ENCODE results near the gene FAM181B.
"Not testable (repeated sequence)": the region's sequence is repeated elsewhere in the genome, so short reads cannot be mapped to it uniquely, and the experiment has no call there.

Gene FAM181B

DNA sequence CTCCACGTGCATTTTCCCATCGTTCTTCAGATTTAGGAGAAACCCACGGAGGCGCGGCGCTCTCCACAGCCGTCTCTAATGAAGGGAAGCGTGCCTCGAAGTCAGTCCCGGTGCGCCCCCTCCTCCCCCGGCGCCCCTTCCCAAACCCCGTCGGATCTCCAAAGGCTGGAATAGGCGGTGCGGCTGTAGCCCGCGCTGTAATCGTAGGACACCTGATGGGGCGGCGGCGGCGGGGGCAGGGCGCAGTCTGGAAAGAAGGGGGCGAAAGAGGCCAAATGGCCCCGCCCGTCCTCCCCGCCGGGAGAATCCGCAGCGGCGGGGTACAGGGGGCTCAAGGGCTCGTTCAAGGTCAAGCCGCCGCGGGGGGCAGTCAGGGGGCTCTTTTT, 1.3 kb downstream of the FAM181B start:
- DNase-seq, result no peak

DNA sequence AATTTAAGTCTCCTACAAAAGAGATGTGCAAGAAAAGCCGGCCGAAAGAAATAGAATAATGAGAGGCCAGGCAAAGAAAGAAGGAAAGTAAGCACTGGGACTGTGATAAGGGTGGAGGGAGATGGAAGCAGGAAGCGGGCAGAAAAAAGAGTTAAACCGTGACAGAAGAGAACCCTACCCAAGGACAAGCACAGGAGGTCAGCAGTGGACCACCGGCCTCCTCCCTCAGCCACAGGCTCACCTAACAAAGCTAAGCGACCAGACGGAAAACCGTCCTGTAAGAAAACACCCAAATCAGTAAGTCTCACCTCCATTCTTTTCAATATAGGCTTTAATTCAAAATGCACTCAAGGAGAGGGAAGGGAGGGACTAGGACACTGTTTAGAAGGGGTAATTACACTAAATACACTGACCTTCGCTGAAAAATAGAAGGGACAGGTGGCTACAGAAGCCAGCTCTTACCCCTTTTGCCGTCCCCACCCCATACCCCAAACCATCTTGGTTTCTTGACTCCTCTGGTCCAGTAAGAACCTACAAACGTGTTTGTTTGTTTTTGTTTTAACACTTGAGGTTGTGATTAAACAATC, 1.9 kb downstream of the FAM181B start:
- no peak for DNase-seq

DNA sequence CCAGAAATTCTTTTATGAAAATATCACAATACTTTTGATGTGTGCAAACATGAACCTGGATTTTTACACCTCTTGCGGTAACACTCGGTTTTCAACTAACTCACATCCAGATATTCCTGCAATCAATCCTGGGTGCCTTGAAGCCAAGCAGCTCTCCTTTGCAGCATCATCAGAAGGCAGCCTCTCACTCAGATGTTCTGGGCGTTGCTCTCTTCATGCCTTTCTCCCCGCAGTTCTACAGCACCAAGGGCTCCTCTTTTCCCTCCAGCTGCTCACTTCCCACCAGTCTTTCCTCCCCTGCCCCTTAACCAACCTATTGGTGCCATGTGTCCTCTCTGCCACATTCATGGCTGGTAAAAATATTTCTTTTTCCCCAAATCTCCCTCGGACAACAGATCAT, 2.9 kb downstream of the FAM181B start:
- no peak for DNase-seq

DNA sequence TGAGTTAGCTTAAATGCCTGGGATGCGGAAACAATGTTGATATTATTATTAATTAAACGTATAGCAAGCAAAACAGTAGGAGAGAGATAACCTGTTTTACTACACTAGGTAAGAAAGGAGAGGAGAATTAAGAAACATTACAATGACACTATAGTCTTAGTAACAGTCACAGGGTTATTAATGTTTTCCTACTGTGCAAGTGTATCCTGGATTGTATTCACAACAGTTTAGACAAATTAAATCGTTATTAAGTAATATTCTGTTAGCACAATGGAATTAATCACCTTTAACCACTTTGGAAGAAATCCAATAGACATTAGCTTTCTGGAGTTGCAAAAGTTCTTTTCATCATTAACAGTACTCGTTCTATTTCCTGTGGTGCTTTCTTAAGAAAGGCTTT, 3.4 kb downstream of the FAM181B start:
- no peak for DNase-seq

DNA sequence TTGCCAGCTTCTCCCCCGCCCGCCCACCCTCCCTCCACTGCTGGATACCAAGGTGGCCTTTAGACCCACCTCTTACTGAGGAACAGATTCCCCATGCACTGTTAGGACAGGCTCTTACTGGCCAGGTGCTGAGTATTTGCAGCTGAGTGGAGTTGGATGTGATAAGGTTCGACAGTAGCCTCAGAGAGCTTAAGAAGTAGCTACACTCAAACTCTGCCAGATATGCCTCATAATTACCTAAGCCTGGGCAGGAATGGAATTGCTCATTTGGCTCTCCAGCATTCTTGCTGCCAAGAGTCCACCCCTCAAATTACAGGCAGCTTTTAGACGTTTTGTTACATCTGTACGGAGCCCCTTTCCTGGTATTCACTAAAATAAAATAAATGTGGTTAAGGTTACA, 9.6 kb downstream of the FAM181B start:
- DNase-seq, result no peak

DNA sequence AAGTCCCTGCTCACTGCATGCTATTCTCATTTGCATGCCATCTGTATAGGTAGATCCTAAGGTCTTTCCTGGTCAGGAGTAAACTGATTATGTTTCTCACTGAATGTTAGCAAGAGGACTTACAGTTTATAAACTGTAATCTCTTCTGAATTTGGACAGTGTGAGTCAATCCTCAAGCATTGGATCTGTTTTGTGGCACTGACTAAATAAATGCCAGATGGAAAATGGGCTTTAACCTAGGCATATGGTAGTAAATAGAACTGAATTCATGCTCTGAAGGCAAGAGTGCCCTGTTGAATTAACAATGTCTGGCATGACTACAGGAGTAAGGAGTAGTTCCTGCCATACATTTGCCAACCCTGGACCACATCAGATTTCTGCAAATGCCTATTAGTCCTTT, 11.4 kb downstream of the FAM181B start:
- DNase-seq, result no peak

DNA sequence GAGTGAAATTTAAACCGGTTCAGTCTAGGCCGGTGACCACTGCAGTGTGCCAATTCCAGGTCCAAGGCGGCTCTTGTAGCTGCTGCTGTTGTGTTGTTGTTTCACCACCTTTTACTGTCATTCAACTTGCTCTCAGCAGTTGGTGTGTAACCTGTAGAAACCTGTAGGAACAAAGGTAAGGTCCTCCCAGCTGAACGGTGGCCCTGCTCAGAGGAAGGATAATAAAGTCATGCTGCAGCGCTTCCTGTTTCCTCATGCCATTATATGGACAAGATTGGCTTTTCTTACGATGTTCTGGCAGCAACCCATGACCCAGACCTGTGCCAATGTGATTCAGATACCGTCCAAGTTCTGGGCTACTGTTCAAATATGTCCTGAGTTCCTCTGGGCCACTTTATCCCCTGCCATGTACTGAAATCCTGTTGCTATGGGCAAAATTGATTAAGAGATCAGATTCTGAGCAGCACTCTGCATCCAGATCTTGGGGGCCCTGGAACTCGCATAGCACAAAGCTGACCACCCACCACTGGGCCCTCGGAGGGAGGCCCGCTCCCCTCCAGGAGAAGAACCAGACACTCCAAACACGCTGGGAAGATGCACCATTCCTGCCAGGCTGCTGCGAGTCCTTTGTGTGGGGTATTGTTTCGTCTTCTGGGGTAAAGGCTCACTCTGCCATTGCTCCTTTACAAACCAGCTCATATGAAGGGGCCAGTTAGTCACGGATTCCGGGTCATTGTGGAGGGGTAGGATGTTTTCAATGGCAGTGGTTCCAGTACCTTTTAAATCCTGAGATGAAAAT, 13.2 kb downstream of the FAM181B start:
- DNase-seq, result no peak

DNA sequence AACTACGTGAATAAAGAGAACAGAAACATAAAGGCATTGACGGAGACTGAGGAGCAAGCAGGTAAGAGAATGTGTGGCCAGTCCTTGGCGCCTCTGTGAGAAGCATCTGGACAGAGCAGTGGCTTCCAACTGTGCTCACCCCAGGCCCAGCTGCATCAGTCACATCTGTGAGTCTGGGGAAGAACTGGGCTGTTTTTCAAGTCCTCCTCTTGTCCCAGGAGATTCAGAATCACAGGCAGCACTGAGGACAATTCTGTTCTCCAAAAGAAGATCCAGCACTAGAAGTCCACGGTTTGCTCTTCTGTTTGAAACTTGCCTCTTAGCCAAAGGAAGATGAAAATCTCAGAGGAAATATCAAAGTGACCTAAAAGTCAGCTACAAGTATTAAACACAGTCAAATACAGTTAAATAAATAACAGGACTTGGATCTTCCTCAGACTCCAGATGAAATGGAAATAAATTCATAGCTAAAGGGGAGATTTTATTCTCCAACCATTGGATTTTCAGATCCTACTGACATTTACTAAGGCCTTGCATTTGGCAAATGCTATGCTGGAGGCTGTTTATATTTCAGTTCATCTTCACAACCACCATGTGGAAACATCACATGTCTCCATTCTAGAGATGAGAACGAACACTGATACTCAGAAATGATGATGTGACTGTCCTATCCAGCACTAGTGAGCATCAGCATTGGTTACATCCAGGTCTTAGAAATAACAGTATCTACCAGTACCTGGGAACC, 14.1 kb downstream of the FAM181B start:
- DNase-seq, result no peak

DNA sequence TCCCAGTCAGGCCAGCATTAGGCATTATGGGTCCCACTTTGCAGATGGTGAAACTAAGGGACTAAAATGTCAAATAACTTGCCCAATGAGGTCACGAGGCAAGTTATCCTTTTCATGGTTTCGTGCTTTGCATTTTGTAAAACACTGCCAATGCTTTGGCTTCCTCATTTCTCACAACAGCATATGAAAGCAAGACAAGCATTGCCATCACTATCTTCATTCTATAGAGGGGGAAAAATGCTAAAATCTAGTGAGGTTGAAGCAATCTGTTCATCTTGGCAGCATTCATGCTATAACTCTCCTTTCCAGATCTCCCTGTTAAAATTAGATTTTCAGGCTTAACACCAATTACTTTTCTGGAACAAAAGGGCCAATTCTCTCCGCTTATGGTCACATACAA, 14.8 kb downstream of the FAM181B start:
- DNase-seq, result no peak

DNA sequence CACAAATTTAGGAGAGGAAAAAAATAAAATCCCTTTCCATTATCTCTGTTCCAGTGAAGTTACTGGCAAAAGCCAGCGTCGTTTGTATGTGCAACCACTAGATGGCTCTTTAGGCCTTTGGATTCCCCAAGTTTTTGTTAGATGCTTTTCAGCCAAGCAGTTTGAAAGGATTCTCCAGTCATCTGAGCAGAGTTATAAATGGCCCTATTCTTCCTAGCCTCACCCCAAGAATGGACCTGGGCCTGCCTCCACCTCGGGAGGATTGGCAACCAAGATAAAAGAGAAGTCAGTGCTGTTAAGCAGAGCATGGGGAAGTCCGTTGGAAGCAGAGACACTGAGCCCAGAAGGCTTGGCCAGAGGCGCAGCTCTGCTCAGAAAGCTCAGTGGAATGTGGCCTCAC, 15.4 kb downstream of the FAM181B start:
- peak; percentile 5 for DNase-seq

DNA sequence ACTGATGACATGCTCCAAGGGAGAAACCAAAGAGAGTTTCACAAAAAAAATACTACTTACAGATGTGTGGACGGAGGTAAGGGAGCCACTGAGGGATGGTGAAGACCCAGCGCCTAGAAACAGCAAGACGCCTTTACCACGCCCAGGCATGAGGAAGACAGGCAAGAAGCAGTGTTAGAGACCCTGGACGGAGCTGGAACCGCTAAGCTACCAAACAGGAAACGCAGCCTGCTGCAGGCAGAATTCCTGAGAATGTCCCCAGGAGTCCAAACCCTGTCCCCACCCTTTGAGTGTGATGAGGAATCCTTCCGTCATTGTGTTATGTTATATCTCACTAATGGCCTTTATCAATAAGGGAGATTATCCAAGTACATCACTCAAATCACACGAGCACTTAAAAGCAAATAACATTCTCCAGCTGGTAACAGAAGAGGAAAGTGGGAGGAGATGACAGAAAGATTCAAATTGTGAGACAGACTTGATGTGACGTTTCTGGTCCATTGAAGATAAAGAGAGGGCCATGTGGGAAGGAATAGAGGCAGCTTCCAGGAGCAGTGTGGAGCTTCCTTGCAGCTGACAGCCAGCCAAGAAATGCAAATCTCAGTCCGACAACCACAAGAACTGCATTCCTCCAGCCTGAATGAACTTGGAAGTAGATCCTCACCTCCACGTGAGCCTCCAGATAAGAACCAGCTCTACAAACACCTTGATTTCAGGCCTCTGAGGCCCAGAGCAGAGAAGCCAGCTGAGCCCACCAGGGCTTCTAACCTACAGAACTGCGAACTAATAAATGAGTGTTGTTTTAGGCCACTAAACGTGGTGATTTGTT, 19.1 kb downstream of the FAM181B start:
- DNase-seq, result no peak

DNA sequence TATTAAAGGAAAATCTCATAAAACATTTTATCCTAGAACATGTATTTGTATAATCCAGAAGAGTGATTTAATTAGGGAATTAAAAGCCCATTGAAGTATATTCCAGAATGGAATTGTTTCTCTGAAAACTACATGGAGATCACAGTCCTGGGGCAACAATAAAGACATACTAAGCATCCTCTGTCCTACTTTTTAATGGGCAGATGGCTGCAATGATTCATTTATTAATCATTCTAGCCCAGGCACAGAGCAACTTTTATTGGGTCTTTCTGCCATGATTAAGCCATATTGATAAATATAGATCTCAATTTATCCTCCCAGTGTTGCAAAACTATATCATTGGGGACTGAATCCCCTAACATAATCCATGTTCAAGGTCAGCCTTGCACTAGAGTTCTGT, 22.0 kb downstream of the FAM181B start:
- no peak for DNase-seq

DNA sequence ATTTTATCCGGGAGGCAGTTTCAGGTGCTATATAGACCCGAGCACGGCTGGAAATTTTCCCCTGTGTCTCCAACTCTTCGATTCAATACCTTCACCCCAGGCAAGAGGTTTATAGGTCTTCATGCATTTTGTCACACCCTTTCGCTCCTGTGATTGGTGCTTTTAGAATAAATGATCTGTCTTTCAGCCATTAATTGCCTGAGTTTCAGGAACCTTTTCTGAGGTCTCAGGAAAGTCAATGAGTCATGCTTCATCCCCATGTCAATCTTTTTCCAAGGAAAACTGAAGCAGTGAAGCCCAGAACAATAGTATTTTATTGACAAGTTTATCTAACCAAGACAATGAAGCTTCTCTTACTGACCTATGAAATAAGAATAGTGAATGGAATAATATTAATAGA, 29.9 kb downstream of the FAM181B start:
- no peak for DNase-seq

DNA sequence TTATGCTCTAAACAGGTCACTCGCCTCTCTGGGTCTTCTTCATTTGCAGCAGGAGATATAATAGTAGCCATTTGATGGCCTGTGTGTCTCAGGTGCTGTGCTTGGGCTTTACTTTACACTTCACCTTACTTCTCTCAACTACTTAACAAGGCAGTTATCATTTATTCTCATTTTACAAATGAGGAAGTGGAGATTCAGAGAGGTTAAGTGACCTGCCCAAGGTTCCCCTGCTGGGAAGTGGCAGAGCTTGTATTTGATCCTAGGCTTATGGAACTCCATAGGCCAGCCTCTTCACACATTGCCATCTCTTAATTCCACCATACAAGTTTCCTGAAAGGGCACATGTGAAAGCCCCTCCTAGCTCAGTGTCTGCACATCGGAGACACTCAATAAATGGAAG, 30.4 kb downstream of the FAM181B start:
- DNase-seq, result no peak

DNA sequence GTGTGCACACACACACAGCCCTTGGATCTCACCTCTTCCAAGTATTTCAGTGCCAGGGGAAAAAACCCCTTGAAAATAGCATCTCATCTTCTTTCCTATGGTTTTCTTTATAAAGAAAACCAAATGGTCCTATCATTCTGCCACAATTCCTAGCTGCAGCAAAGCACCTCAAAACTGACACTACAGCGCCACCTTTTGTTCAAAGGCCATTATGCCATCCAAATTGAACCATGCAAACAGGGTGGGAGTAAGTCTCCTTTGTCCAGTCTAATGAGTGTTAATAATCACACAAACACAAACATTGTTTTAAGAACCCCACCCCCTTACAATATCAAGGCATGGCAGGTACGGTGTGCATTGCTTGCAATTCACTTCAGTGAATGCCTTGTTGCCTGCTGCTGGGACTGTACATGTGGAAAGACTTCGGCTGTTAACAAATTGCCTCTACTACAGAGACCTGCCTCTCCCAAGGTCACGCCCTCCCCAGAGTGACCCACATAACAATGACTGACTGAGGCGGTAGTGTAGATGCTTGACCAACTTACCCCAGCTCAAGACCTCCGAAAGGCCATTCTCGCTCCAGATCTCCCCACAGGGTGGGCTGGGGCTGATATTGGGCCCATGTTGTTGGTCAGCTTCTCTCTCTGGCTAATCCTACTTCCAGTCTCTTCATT, 31.7 kb downstream of the FAM181B start:
- DNase-seq, result peak; percentile 24

DNA sequence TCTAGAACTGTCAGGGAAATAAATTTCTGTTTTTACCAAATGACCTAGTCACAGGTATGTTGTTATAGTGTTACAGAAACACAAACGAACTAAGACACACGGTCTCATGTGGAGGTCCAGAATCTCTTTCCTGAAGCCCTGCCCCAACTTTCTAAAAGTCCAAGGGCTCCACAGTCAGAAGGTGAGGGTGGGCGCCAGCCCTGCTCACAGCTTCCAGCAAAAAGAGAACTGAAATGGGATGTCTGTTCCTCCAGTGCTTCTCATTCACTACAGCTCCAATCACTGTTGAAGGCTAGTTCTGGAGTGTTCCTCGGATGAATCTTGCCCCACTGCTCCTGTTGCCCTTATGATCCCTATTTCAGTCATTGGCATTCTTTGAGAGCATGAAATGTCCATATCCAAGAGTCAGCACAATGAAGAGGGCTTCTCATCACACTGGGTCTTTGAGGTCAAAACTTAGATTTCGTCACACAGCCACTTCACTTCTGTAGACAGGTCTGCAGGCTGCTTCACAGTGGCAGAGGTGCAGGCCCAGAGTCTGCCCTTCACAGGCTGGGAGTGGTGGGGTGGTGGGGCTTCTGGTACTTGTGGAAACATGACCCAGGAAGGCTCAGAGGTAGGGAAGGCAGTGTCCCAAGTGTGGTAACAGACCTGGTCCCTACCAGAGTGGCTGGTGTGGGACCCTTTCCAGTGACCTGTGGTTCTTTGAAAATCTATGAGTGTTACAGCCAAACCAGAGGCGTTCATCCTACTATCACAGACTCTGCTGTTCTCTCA, 34.9 kb downstream of the FAM181B start:
- no peak for DNase-seq

DNA sequence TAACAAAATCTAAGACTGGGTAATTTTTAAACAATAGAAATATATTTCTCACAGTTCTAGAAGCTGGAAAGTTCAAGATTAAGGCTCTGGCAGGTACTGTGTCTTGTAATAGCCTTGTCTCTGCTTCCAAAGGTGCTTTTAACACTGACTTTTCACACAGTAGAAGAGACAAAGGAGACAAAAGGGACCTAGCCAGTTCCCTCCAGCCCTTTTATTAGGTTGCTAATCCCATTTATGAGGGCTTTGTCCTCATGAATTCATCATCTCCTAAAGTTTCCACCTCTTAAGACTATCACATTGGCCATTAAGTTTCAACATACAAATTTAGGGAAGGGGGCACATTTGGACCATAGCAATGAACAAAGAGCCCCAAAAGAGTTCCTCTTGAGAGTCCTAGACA, 40.7 kb downstream of the FAM181B start:
- DNase-seq, result no peak

DNA sequence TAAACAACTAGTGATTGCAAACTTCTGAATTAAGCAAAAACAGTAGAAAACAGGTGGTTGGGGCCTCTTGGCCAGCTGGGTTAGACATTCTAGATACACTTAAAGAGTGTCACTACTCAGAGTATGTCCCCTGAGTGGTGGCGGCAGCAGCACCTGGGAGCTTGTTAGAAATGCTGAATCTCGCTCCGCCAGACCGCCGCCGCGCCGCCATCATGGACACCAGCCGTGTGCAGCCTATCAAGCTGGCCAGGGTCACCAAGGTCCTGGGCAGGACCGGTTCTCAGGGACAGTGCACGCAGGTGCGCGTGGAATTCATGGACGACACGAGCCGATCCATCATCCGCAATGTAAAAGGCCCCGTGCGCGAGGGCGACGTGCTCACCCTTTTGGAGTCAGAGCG, 44.3 kb downstream of the FAM181B start:
- DNase-seq, result not testable (repeated sequence)

DNA sequence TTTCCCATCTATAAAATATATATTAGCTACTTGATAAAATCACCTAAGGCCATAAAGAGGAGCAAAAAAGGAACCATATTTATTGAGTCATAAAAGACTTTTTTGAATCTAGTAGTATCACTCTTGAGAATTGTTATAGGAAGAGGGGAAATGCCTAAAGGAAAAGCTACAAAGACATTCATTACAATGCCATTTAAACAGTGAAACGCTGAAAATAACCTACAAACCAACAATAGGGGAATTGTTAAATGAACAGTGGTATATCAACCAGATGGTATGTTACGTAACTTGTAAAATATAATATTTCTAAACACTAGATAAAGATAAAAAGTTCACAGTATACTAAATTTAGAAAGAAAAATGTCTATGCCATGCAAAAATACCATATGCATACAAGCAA, 47.5 kb downstream of the FAM181B start:
- no peak for DNase-seq

DNA sequence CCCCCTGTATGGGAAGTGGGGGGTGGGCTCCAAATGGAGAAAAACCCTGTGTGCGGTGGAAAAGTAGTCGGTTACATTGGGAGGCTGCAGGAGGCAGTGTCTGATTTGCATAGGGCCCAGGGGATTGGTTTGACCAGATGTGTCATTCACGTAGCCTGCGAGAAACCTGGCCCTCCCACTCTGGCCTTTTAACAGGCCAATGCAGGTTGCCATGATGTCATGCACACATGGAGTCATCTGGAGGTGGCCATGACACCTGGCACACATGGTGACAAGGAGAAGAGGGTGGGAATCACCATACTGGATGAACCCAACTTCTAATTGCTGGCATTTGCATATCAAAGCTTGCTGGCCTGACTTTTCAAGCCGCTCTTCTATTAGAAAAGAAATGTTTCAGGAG, 50.6 kb downstream of the FAM181B start:
- DNase-seq, result no peak

DNA sequence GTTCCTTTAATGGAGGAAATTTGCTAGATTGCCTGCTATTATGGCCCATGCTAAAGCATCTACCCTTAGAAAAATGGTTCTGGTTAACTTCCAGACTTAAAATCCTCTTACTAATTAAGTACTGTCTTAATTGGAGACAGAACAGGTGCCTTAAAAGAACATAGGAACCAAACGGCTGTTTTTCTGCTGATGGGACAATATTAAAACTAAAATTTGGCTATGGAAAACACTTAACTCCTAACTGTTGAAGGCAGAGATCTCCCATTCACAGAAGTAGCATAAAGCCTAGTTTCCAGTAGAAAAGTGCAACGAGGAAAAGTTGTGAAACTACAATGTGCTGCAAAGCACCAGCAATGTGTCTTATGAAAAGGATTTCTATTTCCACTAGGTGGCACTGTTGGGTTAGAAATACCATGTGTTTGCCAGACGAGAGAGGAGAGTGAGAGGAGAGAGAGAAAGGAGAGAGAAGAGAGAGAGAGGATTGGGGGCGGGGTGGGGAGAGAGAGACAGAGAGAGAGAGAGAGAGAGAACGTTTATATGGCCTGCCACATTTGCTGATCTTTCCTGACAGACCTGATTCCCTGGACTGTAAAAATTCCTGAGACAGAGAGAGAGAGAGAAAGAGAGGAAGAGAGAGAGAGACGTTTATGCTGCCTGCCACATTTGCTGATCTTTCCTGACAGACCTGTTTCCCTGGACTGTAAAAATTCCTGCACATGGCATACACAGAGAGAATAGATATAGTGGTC, 51.5 kb downstream of the FAM181B start:
- DNase-seq, result peak; percentile 63

All from KG1 (cell line).